ENCODE data around the gene PLD4.

GRCh38 chr14:104883681-104884361 is 40.9 kb upstream of the PLD4 start:
- TF ChIP-seq CTCF (conservative IDR thresholded peaks at IDR 0.05; ENCODE audit: low read length) (no peak), EZH2phosphoT487 (IDR thresholded peaks at IDR 0.05; ENCODE audit: borderline replicate concordance) (no peak)

Measured in Loucy (cell line).